GM23338 (cell line): ENCODE data around the gene RABGAP1L. TPM values are rescaled to one million over a fixed set of nuclear protein-coding genes. Genes with fewer than 3 reads are reported as not detected.

Experiments used
- ATAC-seq: fragments of 200-7000 bp; cut with Tn5 transposase; 3 replicates; pipeline ENCODE4 v1.9.1; 2020
- DNase-seq: peaks from one replicate; pipeline ENCODE4 v3.0.0-alpha.2; 2015; ENCODE audit warnings: low spot score
- H2AFZ ChIP-seq: fragments of 200-600 bp; sonication (generic); 2 replicates; pipeline ENCODE4 v1.8.0; 2016; ENCODE audit warnings: antibody characterized with exemption, mild to moderate bottlenecking, moderate library complexity
- H3F3A ChIP-seq: fragments of 200-600 bp; sonication (generic); replicated peaks from 2 replicates; pipeline ENCODE4 v1.8.0; 2017; ENCODE audit warnings: antibody characterized with exemption, mixed run types, low read depth
- H3K27ac ChIP-seq: fragments of 200-600 bp; sonication (generic); 2 replicates; pipeline ENCODE4 v1.6.1; 2016; ENCODE audit warnings: low read depth
- H3K27me3 ChIP-seq: fragments of 200-600 bp; sonication (generic); 2 replicates; pipeline ENCODE4 v1.8.0; 2016; ENCODE audit warnings: mild to moderate bottlenecking, mixed run types, moderate library complexity; ENCODE audit not compliant: insufficient read depth
- H3K36me3 ChIP-seq: fragments of 200-600 bp; sonication (generic); 2 replicates; pipeline ENCODE4 v1.8.0; 2016; ENCODE audit warnings: mild to moderate bottlenecking; ENCODE audit not compliant: insufficient read depth
- H3K4me1 ChIP-seq: fragments of 200-600 bp; sonication (generic); 2 replicates; pipeline ENCODE4 v1.8.0; 2016; ENCODE audit warnings: mild to moderate bottlenecking, moderate library complexity; ENCODE audit not compliant: insufficient read depth
- H3K4me2 ChIP-seq: fragments of 200-600 bp; sonication (generic); 2 replicates; pipeline ENCODE4 v1.7.1; 2017; ENCODE audit warnings: mixed run types
- H3K4me3 ChIP-seq: fragments of 200-600 bp; sonication (generic); 2 replicates; pipeline ENCODE4 v1.6.1; 2016; ENCODE audit warnings: mixed run types
- H3K79me2 ChIP-seq: fragments of 200-600 bp; sonication (generic); replicated peaks from 2 replicates; pipeline ENCODE4 v1.8.0; 2017; ENCODE audit warnings: mild to moderate bottlenecking; ENCODE audit not compliant: insufficient read depth
- H3K9me2 ChIP-seq: fragments of 200-600 bp; sonication (generic); 2 replicates; pipeline ENCODE4 v1.8.0; 2017; ENCODE audit not compliant: insufficient read depth
- H4K20me1 ChIP-seq: fragments of 200-600 bp; sonication (generic); replicated peaks from 2 replicates; pipeline ENCODE4 v1.8.0; 2017; ENCODE audit warnings: mild to moderate bottlenecking; ENCODE audit not compliant: insufficient read depth
- H3K27ac Mint-ChIP-seq: 2 replicates; pipeline ENCODE4 v1.8.0; 2020; ENCODE audit warnings: inconsistent platforms, mild to moderate bottlenecking, moderate library complexity, mixed read lengths
- H3K27me3 Mint-ChIP-seq: 3 replicates; pipeline ENCODE4 v1.8.0; 2022; ENCODE audit warnings: low read depth, mild to moderate bottlenecking, moderate library complexity, mixed read lengths, inconsistent platforms; ENCODE audit not compliant: insufficient read depth, poor library complexity
- H3K36me3 Mint-ChIP-seq: 3 replicates; pipeline ENCODE4 v1.8.0; 2021; ENCODE audit warnings: low read depth, mild to moderate bottlenecking, inconsistent platforms, moderate library complexity, mixed read lengths
- H3K4me1 Mint-ChIP-seq: 3 replicates; pipeline ENCODE4 v1.8.0; 2020; ENCODE audit warnings: mild to moderate bottlenecking, inconsistent platforms, mixed read lengths
- H3K4me3 Mint-ChIP-seq: 3 replicates; pipeline ENCODE4 v1.8.0; 2021; ENCODE audit warnings: moderate library complexity, mild to moderate bottlenecking, inconsistent platforms, mixed read lengths
- H3K9me3 Mint-ChIP-seq: 3 replicates; pipeline ENCODE4 v1.8.0; 2020; ENCODE audit warnings: moderate library complexity, mild to moderate bottlenecking, inconsistent platforms, mixed read lengths
- CREB1 ChIP-seq: fragments of 250-450 bp; sonication (Bioruptor Pico); IDR thresholded peaks from 2 replicates; pipeline ENCODE4 v1.5.0; 2020; ENCODE audit warnings: low read depth, mild to moderate bottlenecking, moderate library complexity
- EZH2 ChIP-seq: fragments of 200-600 bp; sonication (generic); IDR thresholded peaks from one replicate; pipeline ENCODE4 v1.8.0; 2017; ENCODE audit warnings: antibody characterized with exemption, mild to moderate bottlenecking, low read depth; ENCODE audit not compliant: unreplicated experiment
- EZH2phosphoT487 ChIP-seq: fragments of 200-600 bp; sonication (generic); IDR thresholded peaks from one replicate; pipeline ENCODE4 v1.8.1; 2018; ENCODE audit warnings: antibody characterized with exemption; ENCODE audit not compliant: unreplicated experiment
- STAT1 ChIP-seq: IDR thresholded peaks from one replicate; pipeline ENCODE4 v1.6.1; 2016; ENCODE audit warnings: antibody characterized with exemption; ENCODE audit not compliant: unreplicated experiment
- ZNF462 ChIP-seq: fragments of 250-450 bp; sonication (Bioruptor Pico); IDR thresholded peaks from 2 replicates; pipeline ENCODE4 v1.5.0; 2020; ENCODE audit warnings: mild to moderate bottlenecking, moderate library complexity
- polyA plus RNA-seq: library from polyadenylated mRNA; unstranded; fragments of >200 nt; fragmentation: Nextera tagmentation; extraction: Ambion mirVana; gene quantifications from 2 replicates; pipeline ENCODE4 v1.2.1, GENCODE V29; 2016
- total RNA-seq: library from RNA; depleted of rRNA; stranded (reverse); fragments of >200 nt; shearing (Covaris generic); gene quantifications from 2 replicates; pipeline ENCODE4 v1.2.3, GENCODE V29; 2014
- TF ChIP-seq, protein P1 (sequence below): IDR thresholded peaks from one replicate; pipeline ENCODE4 v1.6.1; 2018; ENCODE audit warnings: antibody characterized with exemption; ENCODE audit not compliant: unreplicated experiment

Gene RABGAP1L
- total and polyA plus RNA-seq, 2 experiments from 2014 or later, result 83.2 to 136 TPM

GRCh38 chr1:174219606-174220370 is 60.5 kb downstream of the RABGAP1L start (continued):
- TF ChIP-seq, protein P1, sequence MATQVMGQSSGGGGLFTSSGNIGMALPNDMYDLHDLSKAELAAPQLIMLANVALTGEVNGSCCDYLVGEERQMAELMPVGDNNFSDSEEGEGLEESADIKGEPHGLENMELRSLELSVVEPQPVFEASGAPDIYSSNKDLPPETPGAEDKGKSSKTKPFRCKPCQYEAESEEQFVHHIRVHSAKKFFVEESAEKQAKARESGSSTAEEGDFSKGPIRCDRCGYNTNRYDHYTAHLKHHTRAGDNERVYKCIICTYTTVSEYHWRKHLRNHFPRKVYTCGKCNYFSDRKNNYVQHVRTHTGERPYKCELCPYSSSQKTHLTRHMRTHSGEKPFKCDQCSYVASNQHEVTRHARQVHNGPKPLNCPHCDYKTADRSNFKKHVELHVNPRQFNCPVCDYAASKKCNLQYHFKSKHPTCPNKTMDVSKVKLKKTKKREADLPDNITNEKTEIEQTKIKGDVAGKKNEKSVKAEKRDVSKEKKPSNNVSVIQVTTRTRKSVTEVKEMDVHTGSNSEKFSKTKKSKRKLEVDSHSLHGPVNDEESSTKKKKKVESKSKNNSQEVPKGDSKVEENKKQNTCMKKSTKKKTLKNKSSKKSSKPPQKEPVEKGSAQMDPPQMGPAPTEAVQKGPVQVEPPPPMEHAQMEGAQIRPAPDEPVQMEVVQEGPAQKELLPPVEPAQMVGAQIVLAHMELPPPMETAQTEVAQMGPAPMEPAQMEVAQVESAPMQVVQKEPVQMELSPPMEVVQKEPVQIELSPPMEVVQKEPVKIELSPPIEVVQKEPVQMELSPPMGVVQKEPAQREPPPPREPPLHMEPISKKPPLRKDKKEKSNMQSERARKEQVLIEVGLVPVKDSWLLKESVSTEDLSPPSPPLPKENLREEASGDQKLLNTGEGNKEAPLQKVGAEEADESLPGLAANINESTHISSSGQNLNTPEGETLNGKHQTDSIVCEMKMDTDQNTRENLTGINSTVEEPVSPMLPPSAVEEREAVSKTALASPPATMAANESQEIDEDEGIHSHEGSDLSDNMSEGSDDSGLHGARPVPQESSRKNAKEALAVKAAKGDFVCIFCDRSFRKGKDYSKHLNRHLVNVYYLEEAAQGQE, result no peak
- no peak for TF ChIP-seq EZH2
- TF ChIP-seq STAT1, result no peak
- no peak for TF ChIP-seq ZNF462 (CRISPR knock-in tag)

DNA sequence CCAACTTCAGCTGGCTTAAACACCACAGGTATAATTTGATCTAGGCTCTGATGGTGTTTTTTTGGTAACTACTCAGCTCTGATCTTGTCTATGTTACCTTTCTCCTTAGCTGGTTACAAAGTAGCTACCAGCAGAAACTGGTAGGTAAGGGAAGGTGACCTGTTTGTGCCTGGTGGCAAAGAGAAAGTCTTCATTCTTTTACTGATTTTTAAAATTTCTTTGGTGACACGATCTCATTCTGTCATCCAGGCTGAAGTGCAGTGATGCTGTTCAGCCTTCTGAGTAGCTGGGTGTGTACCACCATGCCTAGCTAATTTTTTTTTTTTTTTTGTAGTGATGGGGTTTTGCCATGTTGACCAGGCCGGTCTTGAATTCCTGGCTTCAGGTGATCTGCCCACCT is 62.4 kb downstream of the RABGAP1L start:
- Mint-ChIP-seq H3K36me3 (peaks cover 18% of the 10 kb centered on the region), H3K27me3 (no peaks in the 10 kb centered on the region), H3K4me1 (no peaks in the 10 kb centered on the region), H3K27ac (no peak overlapping the region), H3K9me3 (peaks cover 8% of the 10 kb centered on the region), H3K4me3 (no peak overlapping the region)
- TF ChIP-seq EZH2phosphoT487 (no peak), CREB1 (CRISPR knock-in tag) (no peak)
- TF ChIP-seq, protein P1, result no peak
- Histone ChIP-seq H3K27ac (no peak overlapping the region), H3K9me2 (no peaks in the 10 kb centered on the region), H2AFZ (no peak overlapping the region), H3K27me3 (no peaks in the 10 kb centered on the region), H3K4me1 (peaks cover 6% of the 10 kb centered on the region; the same call in 1 of the 2 replicates), H3K4me2 (no peak overlapping the region), H3K79me2 (0 out of 2 replicates have a peak, but pooled peaks cover 5% of the 10 kb centered on the region), H4K20me1 (no peaks in the 10 kb centered on the region), H3F3A (no peaks in the 10 kb centered on the region), H3K36me3 (no peaks in the 10 kb centered on the region), H3K4me3 (no peak overlapping the region)
- ATAC-seq, result no peak
- DNase-seq, result no peak
